ENCODE results near the gene PAXX.

Gene PAXX

DNA sequence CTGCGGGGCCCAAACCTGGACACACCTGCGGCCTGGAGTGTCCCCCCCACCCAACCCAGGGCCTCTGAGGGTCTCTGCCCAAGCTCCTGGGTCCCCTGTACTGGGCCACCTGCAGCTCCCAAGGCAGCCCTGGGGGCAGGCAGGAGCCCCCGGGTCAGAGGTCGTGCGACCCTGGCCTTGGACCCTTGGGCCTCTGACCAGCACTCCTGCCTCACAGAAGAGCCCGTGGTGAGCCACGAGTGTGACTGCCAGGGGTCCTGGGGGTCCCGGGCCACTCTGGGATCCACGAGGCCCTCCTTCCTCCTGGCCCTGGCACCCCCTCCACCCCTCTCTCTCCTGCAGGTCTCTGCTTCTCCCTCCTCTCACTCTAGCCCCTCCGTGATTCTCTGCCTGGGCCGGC lies 19.9 kb upstream of the PAXX start:
- TF ChIP-seq CTCF (IDR thresholded peaks at IDR 0.05; ENCODE audit: low read depth, low read length): no peak
- H3K4me3 ChIP-seq (ENCODE audit: low read depth, low read length): no peak overlapping the region

- TF ChIP-seq CTCF (IDR thresholded peaks at IDR 0.05; ENCODE audit: low read depth, low read length): no peak
- H3K4me3 ChIP-seq (ENCODE audit: low read depth, low read length): no peak overlapping the region
These were observed 19.5 kb upstream of the PAXX start for GRCh38 chr9:136972743-136973142.

GRCh38 chr9:136973618-136974617 lies 18.3 kb upstream of the PAXX start:
- no peak for TF ChIP-seq CTCF (IDR thresholded peaks at IDR 0.05; ENCODE audit: low read depth, low read length)
- H3K4me3 ChIP-seq (ENCODE audit: low read depth, low read length): no peak overlapping the region

DNA sequence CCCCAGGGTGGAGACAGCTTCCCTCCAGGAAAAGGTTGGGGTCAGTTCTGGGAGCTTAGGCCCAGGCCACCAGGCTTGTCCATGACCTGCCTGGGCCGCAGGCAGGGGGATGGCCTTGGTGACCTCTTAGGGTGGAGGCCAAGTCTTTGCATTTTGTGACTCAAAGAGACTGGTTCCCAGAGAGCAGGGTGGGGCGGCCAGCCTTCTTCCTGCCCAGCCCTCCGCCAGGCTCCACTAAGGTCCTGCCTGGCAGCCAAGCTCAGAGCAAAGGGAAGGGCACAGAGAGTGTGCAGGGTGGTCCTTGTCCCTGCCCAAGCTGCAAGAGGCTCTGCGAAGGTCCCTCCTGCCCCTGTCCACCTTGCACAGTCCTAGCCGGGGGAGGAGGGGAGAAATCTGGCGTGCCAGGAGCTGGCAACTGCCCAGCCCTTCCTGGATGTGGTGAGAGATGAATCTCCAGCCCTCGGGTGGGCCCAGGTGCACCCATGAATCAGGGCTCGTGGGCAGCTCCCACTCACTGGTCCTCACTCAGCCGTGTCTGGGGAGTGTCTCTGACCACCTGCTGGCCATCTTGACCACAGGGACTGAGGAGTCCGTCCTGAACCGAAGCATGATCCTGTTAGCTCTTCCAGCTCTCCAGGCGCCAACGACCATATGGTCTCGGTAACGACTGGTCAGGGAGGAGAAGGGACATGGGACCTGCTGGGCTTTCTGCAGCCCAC lies 17.2 kb upstream of the PAXX start:
- no peak overlapping the region for H3K4me3 ChIP-seq (ENCODE audit: low read depth, low read length)
- no peak for TF ChIP-seq CTCF (IDR thresholded peaks at IDR 0.05; ENCODE audit: low read depth, low read length)

DNA sequence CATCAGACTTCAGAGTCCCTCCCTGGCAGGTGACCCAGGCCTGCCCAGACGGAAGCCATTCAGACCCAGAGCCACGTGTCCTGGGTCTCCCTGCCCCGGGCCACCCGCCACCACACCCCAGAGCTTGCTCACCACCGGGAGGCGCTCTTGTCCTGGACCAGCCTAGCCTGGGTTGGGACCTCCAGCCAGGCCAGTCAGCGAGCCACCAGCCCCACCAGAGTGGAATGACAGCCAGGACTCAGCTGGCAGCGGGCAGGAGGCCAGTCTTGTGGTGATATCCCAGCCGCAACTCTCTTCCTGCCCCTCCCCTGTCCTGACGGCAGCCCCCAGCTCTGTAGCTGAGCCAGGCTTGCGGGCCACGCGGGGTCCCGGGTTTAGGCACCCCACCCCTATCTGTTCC lies 16.6 kb upstream of the PAXX start:
- no peak overlapping the region for H3K4me3 ChIP-seq (ENCODE audit: low read depth, low read length)
- no peak for TF ChIP-seq CTCF (IDR thresholded peaks at IDR 0.05; ENCODE audit: low read depth, low read length)

GRCh38 chr9:136977223-136977622 lies 15.0 kb upstream of the PAXX start, which contains the start of gene PTGDS:
TSS of gene PTGDS (plus strand) at chr9:136977504. CDS start at chr9:136977579, 75 bp downstream.
- TF ChIP-seq CTCF (IDR thresholded peaks at IDR 0.05; ENCODE audit: low read depth, low read length): no peak
- H3K4me3 ChIP-seq (ENCODE audit: low read depth, low read length): peak within 1 kb of the TSS; percentile 46

GRCh38 chr9:136977649-136978072 lies 14.6 kb upstream of the PAXX start:
- H3K4me3 ChIP-seq (ENCODE audit: low read depth, low read length): peak overlapping the region; percentile 46
- no peak for TF ChIP-seq CTCF (IDR thresholded peaks at IDR 0.05; ENCODE audit: low read depth, low read length)

All from WI38 (cell line).